ENCODE measurements around the gene CLGN.

DNA sequence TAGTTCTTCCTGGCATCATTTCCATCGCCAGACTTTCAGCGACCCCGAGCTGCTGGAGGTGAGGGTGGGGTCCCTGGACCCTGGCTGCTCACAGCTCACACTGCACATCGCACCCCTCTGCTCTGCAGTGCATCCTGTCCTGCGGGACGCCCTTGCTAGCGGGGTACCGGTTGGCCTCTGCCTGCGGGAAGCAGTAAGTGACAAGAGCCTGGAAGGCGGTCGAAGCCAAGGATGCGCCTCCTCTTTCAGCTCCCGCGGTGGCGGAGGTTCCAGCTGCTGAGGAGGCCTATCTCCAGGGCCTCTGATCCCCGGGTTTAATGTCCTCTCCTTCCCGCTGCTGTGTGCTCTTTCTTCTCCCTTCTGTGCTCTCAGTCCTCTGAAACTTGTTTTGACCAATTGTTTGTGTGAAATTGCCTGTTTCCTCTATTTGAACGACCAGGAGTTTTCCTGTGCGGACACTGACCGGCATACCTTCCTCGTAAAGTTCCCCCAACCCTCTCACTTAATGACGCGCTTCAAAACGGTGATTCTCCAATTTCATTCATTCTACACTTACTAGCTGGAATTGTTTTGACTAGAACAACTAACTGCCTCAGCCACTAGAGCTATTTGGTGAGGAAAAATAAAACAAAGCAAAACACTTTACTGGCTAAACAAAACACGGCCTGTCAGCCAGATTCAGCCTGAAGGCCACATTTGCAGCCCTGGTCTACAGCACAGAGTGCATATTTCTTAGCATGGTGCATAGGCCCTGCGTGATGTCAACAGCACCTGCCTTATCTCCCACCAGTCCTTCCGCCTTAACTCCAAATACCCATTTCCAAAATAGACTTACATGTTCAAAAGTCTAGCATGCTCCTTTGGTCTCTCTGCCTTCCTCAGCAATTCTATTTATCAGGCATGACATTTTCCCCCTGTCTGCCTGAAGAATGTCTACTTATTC, 42.6 kb upstream of the CLGN start:
- TF ChIP-seq, protein P1, sequence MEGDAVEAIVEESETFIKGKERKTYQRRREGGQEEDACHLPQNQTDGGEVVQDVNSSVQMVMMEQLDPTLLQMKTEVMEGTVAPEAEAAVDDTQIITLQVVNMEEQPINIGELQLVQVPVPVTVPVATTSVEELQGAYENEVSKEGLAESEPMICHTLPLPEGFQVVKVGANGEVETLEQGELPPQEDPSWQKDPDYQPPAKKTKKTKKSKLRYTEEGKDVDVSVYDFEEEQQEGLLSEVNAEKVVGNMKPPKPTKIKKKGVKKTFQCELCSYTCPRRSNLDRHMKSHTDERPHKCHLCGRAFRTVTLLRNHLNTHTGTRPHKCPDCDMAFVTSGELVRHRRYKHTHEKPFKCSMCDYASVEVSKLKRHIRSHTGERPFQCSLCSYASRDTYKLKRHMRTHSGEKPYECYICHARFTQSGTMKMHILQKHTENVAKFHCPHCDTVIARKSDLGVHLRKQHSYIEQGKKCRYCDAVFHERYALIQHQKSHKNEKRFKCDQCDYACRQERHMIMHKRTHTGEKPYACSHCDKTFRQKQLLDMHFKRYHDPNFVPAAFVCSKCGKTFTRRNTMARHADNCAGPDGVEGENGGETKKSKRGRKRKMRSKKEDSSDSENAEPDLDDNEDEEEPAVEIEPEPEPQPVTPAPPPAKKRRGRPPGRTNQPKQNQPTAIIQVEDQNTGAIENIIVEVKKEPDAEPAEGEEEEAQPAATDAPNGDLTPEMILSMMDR (IDR thresholded peaks at IDR 0.05): no peak
- TF ChIP-seq EZH2phosphoT487 (IDR thresholded peaks at IDR 0.05): no peak
- TF ChIP-seq EZH2 (IDR thresholded peaks at IDR 0.05): no peak
